HUES6 (cell line): Measurements from ENCODE around the gene PCDH1.

ENCODE experiments used
- H3K27ac ChIP-seq: 2 replicates; pipeline ENCODE4 v1.7.0; 2013; ENCODE audit warnings: low read depth, mild to moderate bottlenecking, low read length, inconsistent platforms
- H3K27me3 ChIP-seq: 2 replicates; pipeline ENCODE4 v1.6.1; 2013; ENCODE audit warnings: low read length; ENCODE audit not compliant: control insufficient read depth, insufficient read depth
- H3K36me3 ChIP-seq: 2 replicates; pipeline ENCODE4 v1.6.1; 2013; ENCODE audit warnings: low read length; ENCODE audit not compliant: control insufficient read depth, insufficient read depth
- H3K4me1 ChIP-seq: 2 replicates; pipeline ENCODE4 v1.6.1; 2013; ENCODE audit warnings: low read length; ENCODE audit not compliant: control insufficient read depth, insufficient read depth
- H3K4me3 ChIP-seq: 2 replicates; pipeline ENCODE4 v1.5.1; 2013; ENCODE audit warnings: low read depth, low read length
- H3K9ac ChIP-seq: one replicate; pipeline ENCODE4 v1.6.1; 2013; ENCODE audit warnings: mild to moderate bottlenecking, low read length
- H3K9me3 ChIP-seq: 2 replicates; pipeline ENCODE4 v1.6.1; 2013; ENCODE audit warnings: low read depth, low read length; ENCODE audit not compliant: control insufficient read depth, insufficient read depth

Gene PCDH1

DNA sequence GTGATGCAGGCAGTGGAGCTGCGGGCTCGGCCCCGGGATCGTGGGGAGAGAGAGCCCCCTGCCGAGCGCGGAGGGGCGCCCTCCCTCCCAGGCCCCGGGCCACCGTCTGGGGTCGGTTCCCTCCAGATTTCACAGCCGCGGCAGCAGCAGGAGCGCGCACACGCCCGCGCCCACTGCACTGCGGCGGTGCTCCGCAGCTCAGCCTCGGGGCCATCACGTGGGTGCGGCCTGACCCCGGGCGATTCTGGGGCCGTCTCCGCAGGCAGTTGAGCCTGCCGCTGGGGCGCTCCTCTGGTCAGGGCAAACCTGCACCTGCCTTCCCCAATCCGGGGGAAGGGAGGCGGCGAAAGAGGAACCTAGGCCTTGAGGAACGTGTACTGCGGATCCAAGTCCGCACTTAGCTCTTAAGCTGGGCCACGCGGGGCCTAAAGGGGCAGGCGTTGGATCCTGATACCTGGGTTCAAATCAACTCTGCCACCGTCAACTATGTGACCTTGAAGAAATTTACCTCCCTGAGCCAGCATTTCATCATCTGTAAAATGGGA lies 36.1 kb upstream of the PCDH1 start:
- Histone ChIP-seq H3K27ac (no peak overlapping the region), H3K27me3 (peaks cover 25% of the 10 kb centered on the region), H3K9ac (peak overlapping the region; percentile 40), H3K36me3 (no peaks in the 10 kb centered on the region), H3K4me3 (peak overlapping the region; percentile 61), H3K9me3 (no peaks in the 10 kb centered on the region), H3K4me1 (peaks cover 21% of the 10 kb centered on the region)

DNA sequence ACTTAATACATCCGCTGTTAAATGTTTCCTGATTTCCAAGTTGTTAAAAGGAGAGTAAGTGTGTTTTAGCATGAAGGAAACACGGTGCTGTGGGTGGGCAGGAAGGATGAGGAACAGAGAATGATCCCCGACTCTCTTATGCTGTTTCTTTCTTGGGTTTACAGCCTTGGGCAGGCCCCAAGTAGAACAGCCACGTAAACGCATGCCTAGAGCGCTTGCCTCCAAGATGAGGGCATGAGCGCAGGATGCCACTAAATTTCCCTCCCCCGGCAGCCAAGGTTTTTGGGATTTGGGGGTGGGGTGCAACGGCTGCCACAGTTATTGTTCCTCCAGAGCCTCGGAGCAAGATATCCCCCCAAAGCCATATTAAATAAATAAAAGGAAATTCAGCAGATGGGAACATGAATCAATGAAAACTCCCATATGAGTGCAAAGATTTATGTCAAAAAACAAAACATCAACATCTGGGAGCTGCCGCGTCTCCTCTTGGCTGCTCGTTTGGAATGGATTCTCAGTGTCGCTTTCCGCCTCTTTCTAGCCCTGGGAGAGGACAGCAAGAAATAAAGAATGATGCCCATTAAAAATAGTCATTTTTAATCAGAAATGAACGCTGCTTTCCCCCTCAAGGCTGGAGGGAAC lies 35.5 kb upstream of the PCDH1 start:
- Histone ChIP-seq H3K36me3 (no peaks in the 10 kb centered on the region), H3K9ac (peak overlapping the region; percentile 40), H3K4me1 (peaks cover 21% of the 10 kb centered on the region), H3K9me3 (no peaks in the 10 kb centered on the region), H3K4me3 (peak overlapping the region; percentile 61), H3K27ac (no peak overlapping the region), H3K27me3 (peaks cover 25% of the 10 kb centered on the region)

DNA sequence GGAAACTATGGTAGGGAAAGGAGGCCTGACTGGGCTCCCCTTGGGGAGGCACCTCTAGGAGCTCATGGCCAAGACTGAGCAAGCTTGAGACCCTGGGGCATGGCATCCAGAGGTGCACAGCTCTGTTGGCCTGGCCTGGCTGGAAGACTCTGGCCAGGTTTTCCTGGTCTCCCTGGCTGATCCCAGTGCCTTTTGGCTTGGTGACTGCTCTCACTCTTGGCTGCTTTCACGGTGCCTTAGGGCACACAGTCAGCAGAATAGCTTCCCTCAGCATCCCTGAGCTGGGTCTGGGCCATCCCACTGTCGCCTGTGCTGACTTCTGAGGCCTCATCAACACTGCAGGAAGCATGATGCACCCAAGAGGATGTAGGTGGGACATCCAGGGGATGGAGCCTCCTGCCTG lies 32.1 kb upstream of the PCDH1 start:
- H3K27ac ChIP-seq: no peak overlapping the region
- no peak overlapping the region for H3K9ac ChIP-seq
- peaks cover 22% of the 10 kb centered on the region for H3K27me3 ChIP-seq
- H3K4me1 ChIP-seq: peaks cover 11% of the 10 kb centered on the region
- no peaks in the 10 kb centered on the region for H3K36me3 ChIP-seq
- no peaks in the 10 kb centered on the region for H3K9me3 ChIP-seq
- no peak overlapping the region for H3K4me3 ChIP-seq

DNA sequence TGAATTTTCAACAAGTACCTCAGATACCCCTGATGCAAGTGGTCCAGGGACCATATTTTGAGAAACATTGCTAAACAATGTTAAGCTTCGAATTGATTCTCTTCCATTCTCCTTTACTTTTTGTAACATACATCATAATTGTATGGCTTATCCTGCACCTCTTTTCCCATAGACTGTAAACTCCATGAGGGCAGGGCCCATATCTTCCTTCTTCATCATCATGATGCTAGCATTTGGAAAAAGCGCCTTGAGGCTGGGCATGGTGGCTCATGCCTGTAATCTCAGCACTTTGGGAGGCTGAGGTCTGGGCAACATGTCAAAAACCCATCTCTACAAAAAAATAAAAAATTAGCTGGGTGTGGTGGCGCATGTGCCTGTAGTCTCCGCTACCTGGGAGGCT lies 31.0 kb upstream of the PCDH1 start:
- Histone ChIP-seq H3K27me3 (peaks cover 14% of the 10 kb centered on the region), H3K36me3 (no peaks in the 10 kb centered on the region), H3K9ac (no peak overlapping the region), H3K4me3 (no peak overlapping the region), H3K9me3 (no peaks in the 10 kb centered on the region), H3K27ac (no peak overlapping the region), H3K4me1 (peaks cover 8% of the 10 kb centered on the region)

DNA sequence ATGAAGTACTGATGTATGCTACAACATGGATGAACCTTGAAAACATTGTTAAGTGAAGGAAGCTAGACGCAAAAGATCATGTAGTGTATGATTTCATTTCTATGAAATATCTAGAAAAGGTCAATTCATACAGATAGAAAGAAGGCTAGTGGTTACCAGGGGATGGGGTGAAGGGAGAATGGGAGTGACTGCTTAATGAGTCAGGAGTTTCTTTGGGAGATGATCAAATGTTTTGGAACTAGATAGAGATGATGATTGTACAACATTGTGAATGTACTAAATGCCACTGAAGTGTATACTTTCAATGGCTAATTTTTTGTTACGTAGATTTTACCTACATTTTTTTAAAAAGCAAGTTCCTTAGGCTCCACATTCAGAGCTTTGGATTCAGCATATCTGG lies 30.6 kb upstream of the PCDH1 start:
- H3K4me1 ChIP-seq: peaks cover 6% of the 10 kb centered on the region
- no peak overlapping the region for H3K27ac ChIP-seq
- no peaks in the 10 kb centered on the region for H3K9me3 ChIP-seq
- H3K27me3 ChIP-seq: peaks cover 11% of the 10 kb centered on the region
- no peaks in the 10 kb centered on the region for H3K36me3 ChIP-seq
- H3K9ac ChIP-seq: no peak overlapping the region
- H3K4me3 ChIP-seq: no peak overlapping the region

DNA sequence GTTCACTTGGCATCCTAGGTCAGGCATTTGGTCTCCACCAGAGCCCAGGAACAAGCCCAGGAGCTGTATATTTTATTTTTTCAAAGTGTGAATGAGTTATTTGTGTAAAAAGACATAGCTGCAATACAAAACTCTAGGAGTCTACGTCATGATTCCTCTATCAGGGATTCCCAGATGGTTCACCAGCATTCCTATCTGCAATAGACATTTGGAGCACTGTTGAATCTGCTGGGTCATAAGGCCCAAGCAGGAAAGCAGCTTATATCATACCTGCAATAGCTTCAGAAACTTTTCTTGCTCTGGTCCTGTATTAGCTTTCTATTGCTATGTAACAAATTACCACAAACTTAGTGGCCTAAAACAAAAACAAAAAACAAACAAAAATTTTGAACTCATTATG lies 28.8 kb upstream of the PCDH1 start:
- Histone ChIP-seq H3K27ac (no peak overlapping the region), H3K9me3 (no peaks in the 10 kb centered on the region), H3K4me1 (no peaks in the 10 kb centered on the region; the same call in 1 of the 2 replicates), H3K36me3 (no peaks in the 10 kb centered on the region), H3K4me3 (no peak overlapping the region), H3K9ac (no peak overlapping the region), H3K27me3 (no peaks in the 10 kb centered on the region)

DNA sequence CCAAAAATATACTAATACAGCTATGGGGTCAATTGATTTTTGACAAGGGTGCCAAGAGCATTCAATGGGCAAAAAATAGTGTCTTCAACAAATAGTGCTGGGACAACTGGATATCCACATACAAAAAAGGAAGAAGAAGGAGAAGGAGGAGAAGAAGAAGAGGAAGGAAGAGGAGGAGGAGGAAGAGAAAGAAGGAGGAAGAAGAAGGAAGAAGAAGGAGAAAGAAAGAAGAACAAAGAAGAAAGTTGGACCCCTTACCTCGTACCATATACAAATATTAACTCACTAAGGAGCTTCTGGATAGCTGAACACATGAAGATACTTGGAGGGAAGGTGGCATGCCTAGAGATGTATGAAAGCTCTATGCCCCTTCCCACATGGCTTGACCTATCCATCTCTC lies 28.3 kb upstream of the PCDH1 start:
- no peaks in the 10 kb centered on the region for H3K9me3 ChIP-seq
- no peak overlapping the region for H3K27ac ChIP-seq
- H3K36me3 ChIP-seq: no peaks in the 10 kb centered on the region
- H3K9ac ChIP-seq: no peak overlapping the region
- H3K4me3 ChIP-seq: no peak overlapping the region
- H3K4me1 ChIP-seq: no peaks in the 10 kb centered on the region; the same call in 1 of the 2 replicates
- no peaks in the 10 kb centered on the region for H3K27me3 ChIP-seq

DNA sequence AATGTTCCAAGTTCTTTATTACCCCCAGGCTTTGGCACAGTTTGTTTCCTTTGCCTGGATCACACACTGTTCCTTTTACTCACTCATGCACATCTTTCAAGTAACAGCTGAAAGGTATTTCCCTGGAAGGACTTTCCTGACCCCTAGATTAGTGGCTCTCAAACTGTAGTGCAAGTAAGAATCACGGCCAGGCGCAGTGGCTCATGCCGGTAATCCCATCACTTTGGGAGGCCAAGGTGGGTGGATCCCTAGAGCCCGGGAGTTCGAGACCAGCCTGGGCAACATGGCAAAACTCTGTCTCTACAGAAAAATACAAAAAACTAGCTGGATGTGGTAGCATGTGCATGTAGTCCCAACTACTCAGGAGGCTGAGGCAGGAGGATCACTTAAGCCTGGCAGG lies 26.3 kb upstream of the PCDH1 start:
- no peaks in the 10 kb centered on the region for H3K27me3 ChIP-seq
- H3K36me3 ChIP-seq: no peaks in the 10 kb centered on the region
- no peak overlapping the region for H3K4me3 ChIP-seq
- no peaks in the 10 kb centered on the region; the same call in 1 of the 2 replicates for H3K4me1 ChIP-seq
- no peak overlapping the region for H3K27ac ChIP-seq
- no peaks in the 10 kb centered on the region for H3K9me3 ChIP-seq
- H3K9ac ChIP-seq: no peak overlapping the region

DNA sequence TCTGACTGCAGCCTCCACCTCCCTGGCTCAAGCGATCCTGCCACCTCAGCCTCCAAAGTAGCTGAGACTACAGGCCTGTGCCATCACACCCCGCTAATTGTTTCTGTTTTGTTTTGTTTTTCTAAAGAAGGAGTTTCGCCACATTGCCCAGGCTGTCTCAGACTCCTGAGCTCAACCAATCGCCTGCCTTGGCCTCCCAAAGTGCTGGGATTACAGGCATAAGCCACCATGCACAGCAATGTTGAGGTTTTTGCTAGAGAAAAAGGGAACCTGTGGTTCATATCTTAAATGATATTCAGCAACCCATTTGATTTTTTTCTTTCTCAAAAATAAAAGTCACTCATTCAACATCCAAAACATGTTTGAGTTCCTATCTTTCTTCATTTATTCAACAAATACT lies 25.1 kb upstream of the PCDH1 start:
- no peaks in the 10 kb centered on the region for H3K36me3 ChIP-seq
- H3K27ac ChIP-seq: no peak overlapping the region
- no peaks in the 10 kb centered on the region for H3K27me3 ChIP-seq
- H3K4me3 ChIP-seq: no peak overlapping the region
- no peak overlapping the region for H3K9ac ChIP-seq
- H3K9me3 ChIP-seq: no peaks in the 10 kb centered on the region
- H3K4me1 ChIP-seq: no peaks in the 10 kb centered on the region; the same call in 1 of the 2 replicates

DNA sequence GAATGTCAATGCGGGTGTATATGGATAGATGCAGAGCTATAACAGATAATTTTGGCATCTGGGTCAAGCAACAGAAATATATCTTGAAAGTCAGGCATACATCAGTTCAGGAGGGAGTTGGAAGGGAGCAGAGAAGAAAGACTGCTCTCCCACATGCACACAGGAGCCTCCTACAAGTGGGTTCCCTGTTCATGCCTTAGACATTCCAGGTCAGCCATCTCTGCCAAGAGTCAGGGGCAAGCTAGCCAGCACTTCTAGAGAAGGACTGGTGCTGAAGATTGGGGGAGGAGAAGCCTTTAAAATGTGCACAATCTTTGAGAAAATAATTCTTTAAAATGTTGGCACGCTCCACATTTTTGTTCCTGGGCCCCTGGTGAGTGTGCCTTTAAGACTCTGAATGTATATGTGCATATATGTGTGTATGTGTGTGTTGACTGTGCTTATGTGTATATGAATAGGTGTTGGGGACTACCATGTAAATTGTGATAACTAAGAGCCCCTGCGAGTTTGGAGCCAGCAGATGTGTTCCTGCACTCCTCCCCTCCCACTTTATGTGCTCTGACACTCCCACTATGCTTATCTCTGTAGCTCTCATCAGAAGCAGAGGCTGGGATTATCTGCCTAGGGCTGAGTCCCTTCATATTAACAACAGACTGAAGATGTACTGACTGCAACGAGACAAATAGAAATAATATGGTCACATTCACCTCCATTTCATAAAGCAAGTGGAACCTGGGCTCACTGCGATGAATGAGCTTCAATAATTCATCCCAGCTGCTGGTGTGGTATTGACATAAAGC lies 24.0 kb upstream of the PCDH1 start:
- no peaks in the 10 kb centered on the region for H3K36me3 ChIP-seq
- no peaks in the 10 kb centered on the region for H3K9me3 ChIP-seq
- no peak overlapping the region for H3K4me3 ChIP-seq
- H3K9ac ChIP-seq: no peak overlapping the region
- no peaks in the 10 kb centered on the region for H3K27me3 ChIP-seq
- no peaks in the 10 kb centered on the region; the same call in 1 of the 2 replicates for H3K4me1 ChIP-seq
- H3K27ac ChIP-seq: no peak overlapping the region

DNA sequence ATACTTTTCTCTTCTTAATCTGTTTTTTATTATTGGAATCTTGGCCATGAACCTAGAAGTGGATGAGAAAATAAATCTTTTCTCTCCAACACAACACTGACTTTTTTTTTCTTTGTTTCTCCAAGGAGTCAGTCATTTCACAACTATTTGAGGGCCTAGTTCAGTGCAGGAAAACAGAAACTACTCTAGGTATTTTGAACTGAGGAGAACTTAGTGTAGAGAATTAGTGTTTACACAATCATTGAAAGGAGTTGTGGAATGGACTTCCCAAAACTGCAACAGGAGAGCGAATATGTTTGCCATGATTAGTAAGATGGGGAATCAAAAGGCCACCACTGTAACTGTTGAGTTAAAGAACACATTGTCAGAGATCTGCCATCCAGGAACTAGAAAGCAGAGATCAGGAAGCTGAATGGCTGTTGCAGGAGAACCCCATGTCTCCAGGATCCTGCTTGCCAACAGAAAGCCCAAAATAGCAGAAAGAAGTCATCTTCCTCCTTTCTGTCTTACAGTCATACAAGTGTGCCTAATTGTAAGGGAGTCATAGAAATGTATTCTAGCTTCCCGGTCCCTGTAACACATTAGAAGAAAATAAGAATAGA lies 20.3 kb upstream of the PCDH1 start:
- Histone ChIP-seq H3K27me3 (no peaks in the 10 kb centered on the region), H3K36me3 (no peaks in the 10 kb centered on the region), H3K27ac (no peak overlapping the region), H3K4me3 (no peak overlapping the region), H3K4me1 (no peaks in the 10 kb centered on the region; the same call in 1 of the 2 replicates), H3K9ac (no peak overlapping the region), H3K9me3 (no peaks in the 10 kb centered on the region)
